Activated naive CD4-positive, alpha-beta T cell treated with anti-CD3 and anti-CD28 coated beads, Interleukin-2, amount 10 ng/mL, durations not matched to agents 7 days and 5 days (primary cell): ENCODE measurements around the gene SNRNP35.
"Not testable (repeated sequence)": the region's sequence is repeated elsewhere in the genome, so short reads cannot be mapped to it uniquely, and the experiment has no call there.

Experiments used
- CTCF ChIA-PET: fragments of 350-600 bp; sonication (Branson Sonifier 250); formaldehyde crosslinking; loops from one replicate; lab custom pipeline; 2021; ENCODE audit warnings: antibody characterized with exemption; lab: Charles Lee
- DNase-seq: peaks from one replicate; pipeline ENCODE4 v3.0.0-alpha.2; 2020
- H3K27ac Mint-ChIP-seq: one replicate; pipeline ENCODE4 v1.8.0; 2021; ENCODE audit warnings: mild to moderate bottlenecking, moderate library complexity, mixed read lengths
- H3K27me3 Mint-ChIP-seq: one replicate; pipeline ENCODE4 v1.8.0; 2021; ENCODE audit warnings: mild to moderate bottlenecking, mixed read lengths
- H3K36me3 Mint-ChIP-seq: one replicate; pipeline ENCODE4 v1.8.0; 2021; ENCODE audit warnings: mixed read lengths
- H3K4me1 Mint-ChIP-seq: one replicate; pipeline ENCODE4 v1.8.0; 2021; ENCODE audit warnings: mixed read lengths
- H3K4me3 Mint-ChIP-seq: one replicate; pipeline ENCODE4 v1.8.0; 2021; ENCODE audit warnings: mild to moderate bottlenecking, moderate library complexity, mixed read lengths
- H3K9me3 Mint-ChIP-seq: one replicate; pipeline ENCODE4 v1.8.0; 2021; ENCODE audit warnings: mixed read lengths

SNRNP35 gene

GRCh38 chr12:123488539-123489230 lies 30.7 kb downstream of the SNRNP35 start:
- DNase-seq, result no peak
- H3K9me3 Mint-ChIP-seq, result no peaks in the 10 kb centered on the region
- no peaks in the 10 kb centered on the region for H3K36me3 Mint-ChIP-seq
- CTCF ChIA-PET, result no interaction called here
- peaks cover 14% of the 10 kb centered on the region for H3K27me3 Mint-ChIP-seq
- H3K4me3 Mint-ChIP-seq, result no peak overlapping the region
- H3K27ac Mint-ChIP-seq, result no peak overlapping the region
- peaks cover 17% of the 10 kb centered on the region for H3K4me1 Mint-ChIP-seq

- Mint-ChIP-seq H3K4me1 (peaks cover 8% of the 10 kb centered on the region), H3K27me3 (peaks cover 17% of the 10 kb centered on the region), H3K4me3 (no peak overlapping the region), H3K9me3 (no peaks in the 10 kb centered on the region), H3K36me3 (no peaks in the 10 kb centered on the region), H3K27ac (no peak overlapping the region)
- CTCF ChIA-PET, result no interaction called here
- no peak for DNase-seq
Observed at GRCh38 chr12:123489580-123489979, 31.6 kb downstream of the SNRNP35 start.

- Mint-ChIP-seq H3K36me3 (no peaks in the 10 kb centered on the region), H3K4me3 (no peak overlapping the region), H3K9me3 (no peaks in the 10 kb centered on the region), H3K4me1 (peaks cover 3% of the 10 kb centered on the region), H3K27ac (no peak overlapping the region), H3K27me3 (peaks cover 17% of the 10 kb centered on the region)
- DNase-seq, result no peak
- CTCF ChIA-PET, result no interaction called here
Observed at GRCh38 chr12:123490089-123490488, 32.1 kb downstream of the SNRNP35 start.

GRCh38 chr12:123491056-123491455 lies 33.1 kb downstream of the SNRNP35 start:
- Mint-ChIP-seq H3K36me3 (no peaks in the 10 kb centered on the region), H3K4me1 (peaks cover 2% of the 10 kb centered on the region), H3K4me3 (no peak overlapping the region), H3K9me3 (no peaks in the 10 kb centered on the region), H3K27me3 (peaks cover 17% of the 10 kb centered on the region), H3K27ac (no peak overlapping the region)
- CTCF ChIA-PET, result no interaction called here
- DNase-seq, result no peak

- Mint-ChIP-seq H3K36me3 (no peaks in the 10 kb centered on the region), H3K9me3 (no peaks in the 10 kb centered on the region), H3K4me1 (no peaks in the 10 kb centered on the region), H3K27ac (no peak overlapping the region), H3K27me3 (peaks cover 17% of the 10 kb centered on the region), H3K4me3 (no peak overlapping the region)
- CTCF ChIA-PET, result no interaction called here
- DNase-seq, result no peak
Observed at GRCh38 chr12:123491481-123491880, 33.5 kb downstream of the SNRNP35 start.

- H3K4me1 Mint-ChIP-seq, H3K27ac Mint-ChIP-seq, H3K4me3 Mint-ChIP-seq, H3K9me3 Mint-ChIP-seq, H3K36me3 Mint-ChIP-seq, CTCF ChIA-PET, DNase-seq: not testable (repeated sequence)
- peaks cover 17% of the 10 kb centered on the region for H3K27me3 Mint-ChIP-seq
Observed at GRCh38 chr12:123492339-123493039, 34.5 kb downstream of the SNRNP35 start.

- Mint-ChIP-seq H3K27ac (no peak overlapping the region), H3K36me3 (no peaks in the 10 kb centered on the region), H3K4me3 (no peak overlapping the region), H3K4me1 (no peaks in the 10 kb centered on the region), H3K9me3 (no peaks in the 10 kb centered on the region), H3K27me3 (peaks cover 11% of the 10 kb centered on the region)
- no peak for DNase-seq
- CTCF ChIA-PET, result no interaction called here
Observed at GRCh38 chr12:123494124-123494851, 36.3 kb downstream of the SNRNP35 start.

- Mint-ChIP-seq H3K4me3 (no peak overlapping the region), H3K27ac (no peak overlapping the region), H3K27me3 (peaks cover 7% of the 10 kb centered on the region), H3K4me1 (no peaks in the 10 kb centered on the region), H3K9me3 (no peaks in the 10 kb centered on the region), H3K36me3 (no peaks in the 10 kb centered on the region)
- CTCF ChIA-PET, result no interaction called here
- DNase-seq, result no peak
Observed at GRCh38 chr12:123497065-123497464, 39.1 kb downstream of the SNRNP35 start.

- Mint-ChIP-seq H3K4me3 (no peak overlapping the region), H3K9me3 (no peaks in the 10 kb centered on the region), H3K27ac (peak overlapping the region; percentile 16), H3K27me3 (peaks cover 7% of the 10 kb centered on the region), H3K4me1 (no peaks in the 10 kb centered on the region), H3K36me3 (no peaks in the 10 kb centered on the region)
- DNase-seq, result no peak
- CTCF ChIA-PET, result no interaction called here
Observed at GRCh38 chr12:123498126-123498825, 40.3 kb downstream of the SNRNP35 start.

- CTCF ChIA-PET, result no interaction called here
- no peaks in the 10 kb centered on the region for H3K36me3 Mint-ChIP-seq
- no peak for DNase-seq
- no peak overlapping the region for H3K27ac Mint-ChIP-seq
- H3K4me3 Mint-ChIP-seq, result no peak overlapping the region
- H3K4me1 Mint-ChIP-seq, result no peaks in the 10 kb centered on the region
- H3K27me3 Mint-ChIP-seq, result peaks cover 2% of the 10 kb centered on the region
- no peaks in the 10 kb centered on the region for H3K9me3 Mint-ChIP-seq
Observed at GRCh38 chr12:123499332-123499731, 41.4 kb downstream of the SNRNP35 start.

- DNase-seq, result no peak
- Mint-ChIP-seq H3K27me3 (peaks cover 8% of the 10 kb centered on the region), H3K36me3 (no peaks in the 10 kb centered on the region), H3K4me1 (no peaks in the 10 kb centered on the region), H3K9me3 (no peaks in the 10 kb centered on the region), H3K27ac (no peak overlapping the region), H3K4me3 (no peak overlapping the region)
- CTCF ChIA-PET, result interaction anchor here (0.6 kb wide), 1 partner anchor 660 kb away, joined by 4 read pairs; no protein-coding TSS in a partner anchor
Observed at GRCh38 chr12:123502163-123502704, 44.3 kb downstream of the SNRNP35 start.

GRCh38 chr12:123506059-123506842 lies 48.3 kb downstream of the SNRNP35 start:
- Mint-ChIP-seq H3K4me1 (peaks cover 7% of the 10 kb centered on the region), H3K9me3 (no peaks in the 10 kb centered on the region), H3K4me3 (no peak overlapping the region), H3K27ac (no peak overlapping the region), H3K27me3 (peaks cover 8% of the 10 kb centered on the region), H3K36me3 (no peaks in the 10 kb centered on the region)
- CTCF ChIA-PET, result no interaction called here
- no peak for DNase-seq

- DNase-seq, result no peak
Observed at GRCh38 chr12:123506843-123507236, 48.9 kb downstream of the SNRNP35 start.

More at GRCh38 chr12:123506843-123507236, 48.9 kb downstream of the SNRNP35 start:
- CTCF ChIA-PET, result no interaction called here
- H3K27me3 Mint-ChIP-seq, result peaks cover 8% of the 10 kb centered on the region
- H3K9me3 Mint-ChIP-seq, result no peaks in the 10 kb centered on the region
- H3K27ac Mint-ChIP-seq, result no peak overlapping the region
- peaks cover 7% of the 10 kb centered on the region for H3K4me1 Mint-ChIP-seq
- no peak overlapping the region for H3K4me3 Mint-ChIP-seq
- H3K36me3 Mint-ChIP-seq, result no peaks in the 10 kb centered on the region
